Activated CD4-positive, alpha-beta memory T cell treated with anti-CD3 and anti-CD28 coated beads for 36 hours (primary cell): Measurements from ENCODE around the gene LGR6. TPM values are rescaled to one million over a fixed set of nuclear protein-coding genes. Genes with fewer than 3 reads are reported as not detected.
"Not testable (repeated sequence)": the region's sequence is repeated elsewhere in the genome, so short reads cannot be mapped to it uniquely, and the experiment has no call there.

Experiments used
- CTCF ChIA-PET: fragments of 350-600 bp; sonication (Branson Sonifier 250); formaldehyde crosslinking; loops from one replicate; lab custom pipeline; 2021; ENCODE audit warnings: antibody characterized with exemption, inconsistent platforms; lab: Charles Lee
- POLR2A ChIA-PET: fragments of 350-600 bp; sonication (Branson Sonifier 250); formaldehyde crosslinking; loops from one replicate; lab custom pipeline; 2021; ENCODE audit warnings: antibody characterized with exemption; lab: Charles Lee
- DNase-seq: peaks from one replicate; pipeline ENCODE4 v3.0.0-alpha.2; 2020
- H3K27ac Mint-ChIP-seq: one replicate; pipeline ENCODE4 v1.8.0; 2021; ENCODE audit warnings: mixed read lengths
- H3K27me3 Mint-ChIP-seq: one replicate; pipeline ENCODE4 v1.8.0; 2021; ENCODE audit warnings: mixed read lengths
- H3K36me3 Mint-ChIP-seq: one replicate; pipeline ENCODE4 v1.8.0; 2021; ENCODE audit warnings: mixed read lengths
- H3K4me1 Mint-ChIP-seq: one replicate; pipeline ENCODE4 v1.8.0; 2021; ENCODE audit warnings: low read depth, mixed read lengths
- H3K4me3 Mint-ChIP-seq: one replicate; pipeline ENCODE4 v1.8.0; 2021; ENCODE audit warnings: mild to moderate bottlenecking, mixed read lengths
- H3K9me3 Mint-ChIP-seq: one replicate; pipeline ENCODE4 v1.8.0; 2021; ENCODE audit warnings: mixed read lengths
- intact Hi-C: fragments of 100-400 bp; cut with micrococcal nuclease; formaldehyde crosslinking; loops from one replicate; pipeline ENCODE4 v1.15.1; 2023
- total RNA-seq, 2 experiments: library from RNA; stranded (reverse); gene quantifications; one replicate each; pipeline ENCODE4 v1.2.3, GENCODE V29; 2021

LGR6 gene
- total RNA-seq, 2 experiments from 2014 or later, result 0.05 to 0.10 TPM

GRCh38 chr1:202348509-202349205, 155.1 kb downstream of the LGR6 start, which contains the start of gene PPP1R12B:
PPP1R12B (plus strand) TSS chr1:202348699; CDS start chr1:202348852, 153 bp downstream.
- H3K36me3 Mint-ChIP-seq, result no peaks in the 10 kb centered on the region
- ChIA-PET POLR2A (interaction anchor here (0.9 to 1.1 kb wide), 2 partner anchors 11 to 188 kb away, joined by 3 to 4 read pairs; partner anchors contain the start of gene PTPN7), CTCF (interaction anchor here (1.2 to 1.4 kb wide), 2 partner anchors 159 to 172 kb away, joined by 3 read pairs; no protein-coding TSS in a partner anchor)
- intact Hi-C loops, result loop anchor here (2.0 to 10.0 kb wide), 7 partner anchors 56 to 976 kb away; partner anchors contain the start of genes RABIF and TIMM17A
- H3K4me3 Mint-ChIP-seq, result peak within 1 kb of the TSS; percentile 81
- H3K9me3 Mint-ChIP-seq, result no peaks in the 10 kb centered on the region
- peak; percentile 97 for DNase-seq
- peaks cover 27% of the 10 kb centered on the region for H3K4me1 Mint-ChIP-seq
- H3K27ac Mint-ChIP-seq, result peak within 1 kb of the TSS; percentile 81
- no peaks in the 10 kb centered on the region for H3K27me3 Mint-ChIP-seq

DNA sequence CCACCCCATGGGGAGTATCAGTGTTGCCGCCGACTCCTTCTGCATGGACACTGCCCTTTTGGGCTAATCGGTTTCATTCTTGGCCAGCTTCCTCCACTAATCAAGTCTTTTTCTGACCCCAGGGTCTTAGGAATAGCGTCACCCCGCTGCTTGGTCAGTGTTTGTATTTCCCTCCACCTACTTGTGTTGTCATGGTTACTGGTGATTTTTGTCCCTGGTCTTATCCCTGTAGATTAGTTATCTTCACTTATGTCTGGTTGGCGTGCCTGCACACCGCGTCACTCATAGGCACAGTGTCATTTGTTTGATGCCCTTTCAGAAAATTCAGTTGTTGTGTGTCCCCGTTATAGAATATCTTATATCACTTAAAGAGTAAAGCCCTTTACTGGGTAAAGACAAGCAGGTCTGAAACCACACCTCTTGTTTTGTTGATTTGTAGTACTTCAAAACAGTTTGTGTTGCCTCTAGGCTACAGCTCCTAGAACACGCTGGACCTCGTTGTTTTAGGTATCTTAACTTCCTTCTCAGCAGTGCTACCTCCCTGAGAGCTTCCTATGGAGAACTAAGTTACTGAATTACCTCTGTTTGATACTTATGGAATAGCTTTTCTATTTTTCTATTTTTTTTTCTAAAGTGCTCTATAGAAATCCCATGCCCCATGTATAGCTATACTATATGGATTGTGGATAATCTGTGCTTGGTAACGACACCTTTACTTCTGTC, 155.8 kb downstream of the LGR6 start:
- Mint-ChIP-seq H3K9me3 (no peaks in the 10 kb centered on the region), H3K27ac (peak overlapping the region; percentile 18), H3K4me3 (peak overlapping the region; percentile 81), H3K27me3 (no peaks in the 10 kb centered on the region), H3K4me1 (peaks cover 27% of the 10 kb centered on the region), H3K36me3 (no peaks in the 10 kb centered on the region)
- intact Hi-C loops, result loop anchor here (2.0 to 10.0 kb wide), 7 partner anchors 55 to 975 kb away; partner anchors contain the start of genes RABIF and TIMM17A
- POLR2A ChIA-PET, result interaction anchor here (0.9 to 1.1 kb wide), 2 partner anchors 11 to 189 kb away, joined by 3 to 4 read pairs; partner anchors contain the start of gene PTPN7
- DNase-seq, result peak; percentile 17
- CTCF ChIA-PET, result interaction anchor here (1.0 to 1.4 kb wide), 2 partner anchors 159 to 437 kb away, joined by 3 read pairs; no protein-coding TSS in a partner anchor

DNA sequence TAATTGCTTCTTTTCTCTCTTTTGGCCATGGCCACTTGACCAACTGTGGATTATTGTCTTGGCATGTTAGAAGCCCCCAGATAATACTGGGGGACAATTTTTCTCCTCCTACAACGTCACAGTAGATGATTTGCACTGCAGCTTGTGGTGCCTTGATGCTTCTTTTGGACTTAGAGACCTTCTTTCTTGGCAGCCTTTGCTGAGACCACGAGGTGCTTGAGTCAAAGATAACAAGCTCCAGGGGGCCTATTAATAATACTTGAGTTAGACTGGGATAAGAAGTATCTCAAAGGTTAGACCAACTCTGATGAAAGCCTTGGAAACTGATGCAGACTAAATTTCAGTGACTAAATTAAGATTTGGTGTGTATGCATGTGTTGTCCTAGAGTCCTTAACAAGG, 158.1 kb downstream of the LGR6 start:
- ChIA-PET POLR2A (no interaction called here), CTCF (interaction anchor here (0.6 to 1.1 kb wide), 3 partner anchors 9 to 232 kb away, joined by 3 to 4 read pairs (median 4); no protein-coding TSS in a partner anchor)
- Mint-ChIP-seq H3K27ac (no peak overlapping the region), H3K36me3 (no peaks in the 10 kb centered on the region), H3K4me1 (peaks cover 27% of the 10 kb centered on the region), H3K4me3 (no peak overlapping the region), H3K27me3 (no peaks in the 10 kb centered on the region), H3K9me3 (no peaks in the 10 kb centered on the region)
- DNase-seq, result no peak
- intact Hi-C loops, result no loop called here

- H3K36me3 Mint-ChIP-seq, H3K4me3 Mint-ChIP-seq, H3K27me3 Mint-ChIP-seq, CTCF ChIA-PET, intact Hi-C loops, DNase-seq, POLR2A ChIA-PET, H3K27ac Mint-ChIP-seq, H3K9me3 Mint-ChIP-seq: not testable (repeated sequence)
- H3K4me1 Mint-ChIP-seq, result peaks cover 25% of the 10 kb centered on the region
Observed at GRCh38 chr1:202352583-202353197, 159.1 kb downstream of the LGR6 start.

GRCh38 chr1:202355944-202356553, 162.4 kb downstream of the LGR6 start:
- Mint-ChIP-seq H3K9me3 (no peaks in the 10 kb centered on the region), H3K27ac (no peak overlapping the region), H3K36me3 (no peaks in the 10 kb centered on the region), H3K4me3 (no peak overlapping the region), H3K27me3 (no peaks in the 10 kb centered on the region), H3K4me1 (peaks cover 12% of the 10 kb centered on the region)
- no peak for DNase-seq
- ChIA-PET POLR2A (no interaction called here), CTCF (no interaction called here)
- intact Hi-C loops, result no loop called here

DNA sequence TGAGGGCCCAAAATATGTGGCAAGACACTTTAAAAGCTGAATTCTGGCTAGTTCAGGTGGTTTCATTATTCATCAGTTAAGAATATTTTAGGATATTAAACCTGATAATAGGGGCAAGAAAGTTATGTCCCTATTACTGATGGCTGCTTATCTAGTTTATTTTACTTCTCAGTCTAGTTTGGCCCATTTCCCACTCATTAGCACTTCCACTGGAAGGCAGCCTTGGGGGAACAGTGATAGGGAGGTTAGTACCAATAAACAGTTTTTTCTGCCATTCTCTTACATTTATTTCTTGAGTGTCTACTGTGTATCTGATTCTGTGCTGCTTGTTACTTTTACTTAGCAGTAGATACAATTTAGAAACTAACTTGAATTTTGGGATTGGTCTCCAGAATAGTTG, 163.9 kb downstream of the LGR6 start:
- ChIA-PET CTCF (no interaction called here), POLR2A (no interaction called here)
- intact Hi-C loops, result no loop called here
- Mint-ChIP-seq H3K4me1 (peaks cover 8% of the 10 kb centered on the region), H3K9me3 (no peaks in the 10 kb centered on the region), H3K27me3 (no peaks in the 10 kb centered on the region), H3K36me3 (no peaks in the 10 kb centered on the region), H3K4me3 (no peak overlapping the region), H3K27ac (no peak overlapping the region)
- DNase-seq, result no peak

DNA sequence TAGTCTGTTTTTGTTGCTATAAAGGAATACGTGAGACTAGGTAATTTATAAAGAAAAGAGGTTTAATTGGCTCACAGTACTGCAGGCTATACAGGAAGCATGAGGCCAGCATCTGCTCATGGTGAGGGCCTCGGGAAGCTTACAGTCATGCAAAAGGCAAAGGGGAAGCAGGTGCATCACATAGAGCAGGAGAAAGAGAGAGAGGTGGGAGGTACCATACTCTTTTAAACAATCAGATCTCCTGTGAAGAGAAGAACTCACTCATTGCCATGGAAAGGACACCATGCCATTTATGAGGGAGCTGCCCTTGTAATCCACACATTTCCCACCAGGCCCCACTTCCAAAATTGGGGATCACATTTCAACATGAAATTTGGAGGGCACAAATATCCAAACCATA, 167.6 kb downstream of the LGR6 start:
- no peak for DNase-seq
- H3K36me3 Mint-ChIP-seq, result no peaks in the 10 kb centered on the region
- intact Hi-C loops, result no loop called here
- no peak overlapping the region for H3K27ac Mint-ChIP-seq
- peaks cover 2% of the 10 kb centered on the region for H3K4me1 Mint-ChIP-seq
- ChIA-PET CTCF (no interaction called here), POLR2A (no interaction called here)
- no peak overlapping the region for H3K4me3 Mint-ChIP-seq
- H3K27me3 Mint-ChIP-seq, result no peaks in the 10 kb centered on the region
- H3K9me3 Mint-ChIP-seq, result no peaks in the 10 kb centered on the region

DNA sequence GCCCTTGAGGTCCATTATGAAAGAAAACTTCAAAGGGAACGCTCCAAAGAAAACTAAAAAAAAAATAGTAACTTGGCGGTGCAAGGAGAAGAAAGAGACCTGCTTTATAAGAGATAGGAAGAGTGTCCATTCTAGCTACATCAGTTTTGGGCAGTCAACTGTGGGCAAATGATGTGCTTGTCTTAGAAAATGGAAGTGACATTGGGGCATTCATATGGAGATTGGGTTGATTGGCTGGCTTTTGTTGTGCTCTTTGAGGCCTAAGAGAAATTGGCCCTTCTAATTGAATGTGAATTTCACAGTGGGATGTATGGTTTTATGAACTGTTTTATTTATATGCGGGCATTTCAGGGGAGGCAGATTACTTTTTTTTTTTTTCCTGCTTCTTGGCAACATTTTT, 168.1 kb downstream of the LGR6 start:
- Mint-ChIP-seq H3K27ac (no peak overlapping the region), H3K36me3 (no peaks in the 10 kb centered on the region), H3K9me3 (no peaks in the 10 kb centered on the region), H3K4me3 (no peak overlapping the region), H3K4me1 (peaks cover 2% of the 10 kb centered on the region), H3K27me3 (no peaks in the 10 kb centered on the region)
- ChIA-PET POLR2A (no interaction called here), CTCF (no interaction called here)
- DNase-seq, result no peak
- intact Hi-C loops, result no loop called here

DNA sequence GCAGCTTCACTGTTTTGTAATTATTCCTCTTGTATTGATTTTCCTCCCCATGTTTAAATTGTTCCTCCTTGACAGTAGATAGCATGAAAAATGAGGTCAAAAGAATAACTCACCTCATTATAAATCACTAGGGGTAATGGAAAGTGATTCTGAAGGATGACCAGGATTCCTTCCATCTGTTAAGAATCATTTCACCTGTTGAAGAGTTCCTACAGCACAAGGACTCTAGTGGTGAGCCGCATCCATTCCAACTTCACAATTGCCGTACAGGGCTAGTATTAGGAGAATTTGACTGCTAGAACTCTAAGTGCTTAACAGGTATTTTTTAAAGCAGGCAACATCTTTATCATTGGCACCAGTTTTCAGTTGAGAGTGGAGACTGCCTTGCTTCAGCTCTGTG, 168.6 kb downstream of the LGR6 start:
- H3K4me1 Mint-ChIP-seq, result peaks cover 2% of the 10 kb centered on the region

DNA sequence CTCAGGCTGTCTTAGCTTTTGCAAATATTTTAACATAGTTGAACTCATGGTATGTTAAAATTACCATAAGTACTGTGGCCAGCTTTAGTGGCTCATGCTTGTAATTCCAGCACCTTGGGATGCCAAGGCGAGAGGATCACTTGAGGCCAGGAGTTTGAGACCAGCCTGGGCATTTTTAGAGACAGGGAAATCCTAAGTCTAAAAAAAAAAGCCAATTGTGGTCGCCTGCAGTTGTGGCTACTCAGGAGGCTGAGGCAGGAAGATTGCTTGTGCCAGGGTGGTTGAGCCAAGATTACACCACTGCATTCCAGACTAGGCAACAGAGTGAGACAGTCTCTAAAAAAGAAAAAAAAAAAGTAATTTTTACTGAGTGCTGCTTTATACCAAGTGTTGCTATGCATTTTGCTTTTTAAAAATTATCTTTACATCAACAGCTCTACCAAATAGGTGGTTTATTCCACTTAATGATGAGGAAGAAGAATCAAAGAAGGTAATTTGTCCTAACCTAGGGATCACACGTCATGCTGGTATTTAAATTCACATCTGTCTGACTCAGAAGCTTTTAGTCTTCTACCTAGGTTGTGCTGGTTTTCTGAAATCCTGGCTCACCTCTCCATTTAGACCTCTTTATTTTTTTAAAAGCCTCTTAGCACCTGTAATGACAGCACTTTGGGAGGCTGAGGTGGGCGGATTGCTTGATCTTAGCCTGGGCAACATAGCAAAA, 171.7 kb downstream of the LGR6 start:
- ChIA-PET CTCF (no interaction called here), POLR2A (no interaction called here)
- Mint-ChIP-seq H3K27me3 (no peaks in the 10 kb centered on the region), H3K27ac (no peak overlapping the region), H3K36me3 (no peaks in the 10 kb centered on the region), H3K4me1 (peaks cover 2% of the 10 kb centered on the region), H3K9me3 (no peaks in the 10 kb centered on the region), H3K4me3 (no peak overlapping the region)
- DNase-seq, result no peak
- intact Hi-C loops, result no loop called here

More for the DNA sequence above, 168.6 kb downstream of the LGR6 start:
- intact Hi-C loops, result no loop called here
- H3K9me3 Mint-ChIP-seq, result no peaks in the 10 kb centered on the region
- ChIA-PET POLR2A (no interaction called here), CTCF (no interaction called here)
- no peaks in the 10 kb centered on the region for H3K27me3 Mint-ChIP-seq
- DNase-seq, result no peak
- H3K27ac Mint-ChIP-seq, result no peak overlapping the region
- H3K36me3 Mint-ChIP-seq, result no peaks in the 10 kb centered on the region
- no peak overlapping the region for H3K4me3 Mint-ChIP-seq

- Mint-ChIP-seq H3K4me1 (peaks cover under 1% of the 10 kb centered on the region), H3K27me3 (no peaks in the 10 kb centered on the region), H3K27ac (no peak overlapping the region), H3K4me3 (no peak overlapping the region), H3K9me3 (no peaks in the 10 kb centered on the region), H3K36me3 (no peaks in the 10 kb centered on the region)
- ChIA-PET POLR2A (no interaction called here), CTCF (no interaction called here)
- intact Hi-C loops, result no loop called here
- DNase-seq, result no peak
Observed at GRCh38 chr1:202367271-202367670, 173.7 kb downstream of the LGR6 start.
